A549 (cell line): ENCODE data around the gene LRIG2. TPM values are rescaled to one million over a fixed set of nuclear protein-coding genes. Genes with fewer than 3 reads are reported as not detected.

Experiments
- ATAC-seq, 2 experiments: fragments of 200-7000 bp in 1 of 2; fragments of >200 bp in 1 of 2; cut with Nextera tagmentation in 1 of 2; cut with Tn5 transposase in 1 of 2; 3 replicates each; pipeline versions ENCODE4 v1.8.0 to v1.9.1; 2018 to 2020; ENCODE audit warnings: mild to moderate bottlenecking in 1 of 2, moderate library complexity in 1 of 2
- CTCF ChIA-PET: fragments of 300-600 bp; sonication (Branson Sonifier 250); formaldehyde crosslinking; extraction: SDS; loops from one replicate; lab custom pipeline; 2021; ENCODE audit warnings: antibody characterized with exemption, inconsistent platforms; lab: Yijun Ruan, JAX
- POLR2A ChIA-PET: fragments of 350-600 bp; formaldehyde crosslinking; extraction: SDS; loops from one replicate; lab custom pipeline; 2021; ENCODE audit warnings: antibody characterized with exemption, inconsistent platforms; lab: Yijun Ruan, JAX
- DNase-seq, 2 experiments: peaks; one replicate each; pipeline versions ENCODE4 v3.0.0 to v3.0.0-alpha.2; 2011 to 2016; ENCODE audit warnings: low read depth in 1 of 2, low spot score in 1 of 2
- FAIRE-seq: peaks from 2 replicates; lab custom pipeline; 2011; peaks lifted over from hg19 to GRCh38; lab: Jason Lieb, UNC
- H3K27ac ChIP-seq, 2 experiments: fragments of >200 bp; sonication (Bioruptor Twin); formaldehyde crosslinking; 3 replicates each; pipeline ENCODE4 v1.5.1; 2016 to 2017
- H3K4me1 ChIP-seq: fragments of >200 bp; sonication (Bioruptor Twin); formaldehyde crosslinking; 3 replicates; pipeline ENCODE4 v1.6.1; 2016
- H3K4me2 ChIP-seq: fragments of >200 bp; sonication (Bioruptor Twin); formaldehyde crosslinking; 3 replicates; pipeline ENCODE4 v1.6.1; 2016
- H3K4me3 ChIP-seq: fragments of >200 bp; sonication (Bioruptor Twin); formaldehyde crosslinking; 3 replicates; pipeline ENCODE4 v1.5.1; 2016
- H3K9me3 ChIP-seq: fragments of >200 bp; sonication (Bioruptor Twin); formaldehyde crosslinking; 3 replicates; pipeline ENCODE4 v1.6.1; 2016
- CBX8 ChIP-seq: fragments of 200-600 bp; sonication (generic); IDR thresholded peaks from 2 replicates; pipeline ENCODE4 v1.6.1; 2016
- CHD4 ChIP-seq: fragments of 200-600 bp; sonication (generic); IDR thresholded peaks from 2 replicates; pipeline ENCODE4 v1.6.1; 2016; ENCODE audit warnings: antibody characterized with exemption, mild to moderate bottlenecking, borderline replicate concordance
- EHF ChIP-seq: fragments of 250-450 bp; sonication (Bioruptor Pico); IDR thresholded peaks from 2 replicates; pipeline ENCODE4 v1.5.0; 2020; ENCODE audit warnings: mild to moderate bottlenecking
- EHMT2 ChIP-seq: fragments of 200-600 bp; sonication (generic); IDR thresholded peaks from 2 replicates; pipeline ENCODE4 v1.6.1; 2016; ENCODE audit warnings: antibody characterized with exemption, low read depth, mild to moderate bottlenecking, moderate library complexity
- ESRRA ChIP-seq: fragments of 150-350 bp; IDR thresholded peaks from 2 replicates; pipeline ENCODE4 v1.6.1; 2014; ENCODE audit warnings: mild to moderate bottlenecking, low read length, borderline replicate concordance
- HDAC2 ChIP-seq: fragments of 200-600 bp; sonication (generic); IDR thresholded peaks from 2 replicates; pipeline ENCODE4 v1.6.1; 2016
- HEYL ChIP-seq: fragments of 250-450 bp; sonication (Bioruptor Pico); IDR thresholded peaks from 2 replicates; pipeline ENCODE4 v1.8.0; 2021; ENCODE audit warnings: mild to moderate bottlenecking, moderate library complexity
- HOXA7 ChIP-seq: fragments of 250-450 bp; sonication (Bioruptor Pico); IDR thresholded peaks from 2 replicates; pipeline ENCODE4 v1.5.0; 2020; ENCODE audit warnings: mild to moderate bottlenecking, moderate library complexity
- KDM1A ChIP-seq: fragments of 200-600 bp; sonication (generic); IDR thresholded peaks from 2 replicates; pipeline ENCODE4 v1.6.1; 2016; ENCODE audit warnings: low read depth, mild to moderate bottlenecking
- KDM5A ChIP-seq: fragments of 200-600 bp; sonication (generic); IDR thresholded peaks from 2 replicates; pipeline ENCODE4 v1.6.1; 2016; ENCODE audit warnings: antibody characterized with exemption, mild to moderate bottlenecking
- MAFK ChIP-seq: fragments of 450-650 bp; IDR thresholded peaks from 2 replicates; pipeline ENCODE4 v1.6.1; 2014; ENCODE audit not compliant: partially characterized antibody
- MAZ ChIP-seq: fragments of 150-350 bp; IDR thresholded peaks from 2 replicates; pipeline ENCODE4 v1.6.1; 2014; ENCODE audit warnings: antibody characterized with exemption, low read depth, low read length, borderline replicate concordance
- MYC ChIP-seq: IDR thresholded peaks from 2 replicates; pipeline ENCODE4 v1.6.1; 2012; ENCODE audit warnings: mild to moderate bottlenecking, inconsistent platforms, low read length, improper control_type of control experiment, borderline replicate concordance
- NFE2L2 ChIP-seq: fragments of 150-350 bp; conservative IDR thresholded peaks from 2 replicates; pipeline ENCODE4 v1.6.1; 2014; ENCODE audit warnings: low read length
- NPAS2 ChIP-seq: fragments of 250-450 bp; sonication (Bioruptor Pico); IDR thresholded peaks from 2 replicates; pipeline ENCODE4 v1.8.0; 2022; ENCODE audit warnings: mild to moderate bottlenecking, moderate library complexity, borderline replicate concordance
- NR3C1 ChIP-seq: fragments of >200 bp; sonication (Bioruptor Twin); formaldehyde crosslinking; IDR thresholded peaks from 3 replicates; pipeline ENCODE4 v1.6.1; 2017
- POLR2A ChIP-seq: IDR thresholded peaks from 2 replicates; pipeline ENCODE4 v1.6.1; 2012; ENCODE audit warnings: mild to moderate bottlenecking, low read length
- POLR2AphosphoS2 ChIP-seq: conservative IDR thresholded peaks from 2 replicates; pipeline ENCODE4 v1.6.1; 2012; ENCODE audit warnings: low read length, improper control_type of control experiment, inconsistent platforms
- RNF2 ChIP-seq: fragments of 200-600 bp; sonication (generic); IDR thresholded peaks from 2 replicates; pipeline ENCODE4 v1.6.1; 2016; ENCODE audit warnings: low read depth, mild to moderate bottlenecking, antibody characterized with exemption, moderate library complexity, borderline replicate concordance
- SREBF2 ChIP-seq: fragments of 450-650 bp; IDR thresholded peaks from 2 replicates; pipeline ENCODE4 v1.6.1; 2014; ENCODE audit warnings: mild to moderate bottlenecking, moderate library complexity
- USF2 ChIP-seq: fragments of 450-650 bp; IDR thresholded peaks from 2 replicates; pipeline ENCODE4 v1.6.1; 2014; ENCODE audit warnings: antibody characterized with exemption
- ZFP36 ChIP-seq: fragments of 450-650 bp; IDR thresholded peaks from 2 replicates; pipeline ENCODE4 v1.6.1; 2014; ENCODE audit warnings: borderline replicate concordance; ENCODE audit not compliant: partially characterized antibody
- WGBS: methylation state at CpG from one replicate; pipeline ENCODE4 v1.1.6; 2017; ENCODE audit errors: missing lambda C conversion rate; 5-methylcytosine and 5-hydroxymethylcytosine counted together
- polyA plus RNA-seq, 4 experiments: library from polyadenylated mRNA; depleted of rRNA in 3 of 4; stranded (reverse); fragments of >200 nt; fragmentation: RNase III in 1 of 4; extraction: RNeasy Plus Mini Kit Qiagen cat#74134 plus additional on column Dnase treatment in 1 of 4; gene quantifications; 2 replicates in 3 of 4; 3 replicates in 1 of 4; pipeline ENCODE4 v1.2.3, GENCODE V29; 2011 to 2017
- TF ChIP-seq, protein P1 (sequence below): fragments of >200 bp; sonication (Bioruptor Twin); formaldehyde crosslinking; IDR thresholded peaks from 3 replicates; pipeline ENCODE4 v1.6.1; 2016

Gene LRIG2
- polyA plus RNA-seq, 2 of the 4 experiments (the other 2 are of a cell fraction) = 3.0 to 7.4 TPM

GRCh38 chr1:113046569-113046968 is 26.4 kb upstream of the LRIG2 start:
- no peak overlapping the region for H3K4me2 ChIP-seq
- H3K4me1 ChIP-seq = peaks cover 4% of the 10 kb centered on the region; the same call in 1 of the 3 replicates
- ChIA-PET CTCF (no interaction called here), POLR2A (no interaction called here)
- no peak overlapping the region for H3K27ac ChIP-seq
- no peak for TF ChIP-seq EHF (CRISPR knock-in tag)
- no peak for TF ChIP-seq POLR2A
- no peak for TF ChIP-seq HDAC2
- no peak for TF ChIP-seq NR3C1
- no peak for TF ChIP-seq MAFK
- TF ChIP-seq, protein P1, sequence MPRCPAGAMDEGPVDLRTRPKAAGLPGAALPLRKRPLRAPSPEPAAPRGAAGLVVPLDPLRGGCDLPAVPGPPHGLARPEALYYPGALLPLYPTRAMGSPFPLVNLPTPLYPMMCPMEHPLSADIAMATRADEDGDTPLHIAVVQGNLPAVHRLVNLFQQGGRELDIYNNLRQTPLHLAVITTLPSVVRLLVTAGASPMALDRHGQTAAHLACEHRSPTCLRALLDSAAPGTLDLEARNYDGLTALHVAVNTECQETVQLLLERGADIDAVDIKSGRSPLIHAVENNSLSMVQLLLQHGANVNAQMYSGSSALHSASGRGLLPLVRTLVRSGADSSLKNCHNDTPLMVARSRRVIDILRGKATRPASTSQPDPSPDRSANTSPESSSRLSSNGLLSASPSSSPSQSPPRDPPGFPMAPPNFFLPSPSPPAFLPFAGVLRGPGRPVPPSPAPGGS = no peak
- TF ChIP-seq CHD4 = no peak
- no peak for TF ChIP-seq POLR2AphosphoS2
- no peak for TF ChIP-seq NPAS2
- no peak for TF ChIP-seq KDM1A
- TF ChIP-seq, all 56 proteins: peak for 0
- no peak overlapping the region for H3K4me3 ChIP-seq
- H3K9me3 ChIP-seq = no peaks in the 10 kb centered on the region
- DNase-seq = no peak
- no peak for ATAC-seq
- FAIRE-seq = no peak
- 67% methylated on average over 4 of the region's 4 CpGs for WGBS

- FAIRE-seq = no peak
- Histone ChIP-seq H3K9me3 (no peaks in the 10 kb centered on the region), H3K4me1 (no peaks in the 10 kb centered on the region), H3K4me3 (no peak overlapping the region), H3K4me2 (no peak overlapping the region), H3K27ac (no peak overlapping the region)
- ChIA-PET POLR2A (interaction anchor here (0.7 kb wide), 1 partner anchor 86 kb away, joined by 6 read pairs; no protein-coding TSS in a partner anchor), CTCF (interaction anchor here (1.2 kb wide), 1 partner anchor 227 kb away, joined by 3 read pairs; no protein-coding TSS in a partner anchor)
- 87% methylated on average over 3 of the region's 3 CpGs for WGBS
- TF ChIP-seq HDAC2 = no peak
- TF ChIP-seq MYC = no peak
- TF ChIP-seq KDM5A = no peak
- TF ChIP-seq CBX8 = no peak
- no peak for TF ChIP-seq MAZ
- TF ChIP-seq EHMT2 = no peak
- TF ChIP-seq HEYL (CRISPR knock-in tag) = no peak
- no peak for TF ChIP-seq POLR2A
- ATAC-seq = no peak
- no peak for DNase-seq
Measured at GRCh38 chr1:113048064-113048463, 24.9 kb upstream of the LRIG2 start.

- H3K4me2 ChIP-seq = no peak overlapping the region
- no peak for DNase-seq
- 78% methylated on average over 12 of the region's 12 CpGs for WGBS
Measured at GRCh38 chr1:113053344-113054126, 19.5 kb upstream of the LRIG2 start.

More at GRCh38 chr1:113053344-113054126, 19.5 kb upstream of the LRIG2 start:
- no peak overlapping the region for H3K27ac ChIP-seq
- no peaks in the 10 kb centered on the region for H3K9me3 ChIP-seq
- ChIA-PET CTCF (interaction anchor here (1.7 to 4.1 kb wide), 2 partner anchors 19 to 338 kb away, joined by 4 to 23 read pairs; partner anchors contain the start of genes LRIG2 and PPM1J), POLR2A (no interaction called here)
- no peak for FAIRE-seq
- TF ChIP-seq HOXA7 (CRISPR knock-in tag) (no peak), KDM1A (no peak), ESRRA (no peak), ZFP36 (no peak), NPAS2 (no peak), RNF2 (no peak), POLR2A (no peak), NFE2L2 (no peak), SREBF2 (no peak), USF2 (no peak)
- no peak for ATAC-seq
- no peaks in the 10 kb centered on the region for H3K4me1 ChIP-seq
- H3K4me3 ChIP-seq = no peak overlapping the region
